Vagina (tissue), 2 donors: Measurements from ENCODE around the gene UHRF1.

Source experiments
- CTCF ChIP-seq, 3 experiments: fragments of 450-650 bp in 2 of 3; fragments of 200-600 bp in 1 of 3; sonication (generic) in 1 of 3; IDR thresholded peaks; one replicate each; pipeline ENCODE4 v1.5.1; 2017 to 2019; ENCODE audit warnings: antibody characterized with exemption in 3 of 3, mild to moderate bottlenecking in 2 of 3, moderate library complexity in 2 of 3
- POLR2A ChIP-seq, 2 donors: fragments of 450-650 bp; IDR thresholded peaks; one replicate each; pipeline ENCODE4 v1.6.1; 2017; ENCODE audit warnings: antibody characterized with exemption in 2 of 2, mild to moderate bottlenecking in 2 of 2, moderate library complexity in 2 of 2
- POLR2AphosphoS5 ChIP-seq, 2 donors: sonication (generic); formaldehyde crosslinking; IDR thresholded peaks; one replicate each; pipeline ENCODE4 v1.9.0; 2017; ENCODE audit warnings: antibody characterized with exemption in 2 of 2, mild to moderate bottlenecking in 2 of 2, low read depth in 1 of 2; ENCODE audit not compliant: insufficient read depth in 1 of 2

- TF ChIP-seq CTCF (IDR thresholded peaks at IDR 0.05): no peak
- no peak for TF ChIP-seq POLR2AphosphoS5 (IDR thresholded peaks at IDR 0.05; ENCODE audit: insufficient read depth in 1 of 2, low read depth in 1 of 2)
- TF ChIP-seq POLR2A (IDR thresholded peaks at IDR 0.05): no peak
Observed at GRCh38 chr19:4957981-4958380, 48.7 kb downstream of the UHRF1 start.
